Cardiac fibroblast (primary cell): ENCODE measurements around the gene UNC5B.

Experiments
- DNase-seq, 2 donors: peaks; one replicate each; pipeline versions ENCODE4 v3.0.0 to v3.0.0-alpha.2; 2010; ENCODE audit warnings: low read depth in 2 of 2
- H3K4me3 ChIP-seq, 2 donors: replicated peaks in 1 of 2; 1 replicate in 1 of 2; 2 replicates in 1 of 2; pipeline ENCODE4 v1.5.1; 2011; ENCODE audit warnings: low read depth in 2 of 2, low read length in 2 of 2, mild to moderate bottlenecking in 2 of 2, moderate library complexity in 1 of 2
- CTCF ChIP-seq: IDR thresholded peaks from one replicate; pipeline ENCODE4 v1.5.1; 2011; ENCODE audit warnings: low read depth, mild to moderate bottlenecking, low read length, inconsistent platforms

The UNC5B gene

DNA sequence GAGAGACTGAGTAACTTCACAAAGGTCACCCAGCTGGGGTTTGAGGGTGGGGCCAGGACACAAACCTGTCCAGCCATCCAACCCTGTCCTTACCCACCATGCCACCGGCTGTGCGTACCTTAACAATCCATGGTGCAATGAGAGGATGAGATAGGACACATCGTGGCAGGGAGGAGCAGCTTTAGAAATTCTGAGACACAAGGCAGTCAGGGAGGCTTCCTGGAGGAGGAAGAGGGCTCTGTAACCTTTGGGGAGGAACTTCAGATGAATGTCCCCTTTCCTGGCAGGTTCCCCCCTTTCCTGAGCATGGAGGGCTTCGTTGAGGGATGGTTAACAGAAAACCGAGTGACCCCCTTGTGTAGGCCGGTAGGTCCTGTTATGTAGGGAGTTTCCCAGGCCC is 71.0 kb downstream of the UNC5B start:
- no peak for DNase-seq
- TF ChIP-seq CTCF, result no peak
- H3K4me3 ChIP-seq, result no peak overlapping the region

GRCh38 chr10:71283876-71284275 is 71.5 kb downstream of the UNC5B start:
- no peak for DNase-seq
- TF ChIP-seq CTCF, result no peak
- H3K4me3 ChIP-seq, result no peak overlapping the region

- TF ChIP-seq CTCF, result no peak
- DNase-seq, result no peak
- no peak overlapping the region for H3K4me3 ChIP-seq
Observed at GRCh38 chr10:71284544-71285179, 72.3 kb downstream of the UNC5B start.

GRCh38 chr10:71285180-71285545 is 72.8 kb downstream of the UNC5B start:
- TF ChIP-seq CTCF, result peak; percentile 69
- no peak overlapping the region for H3K4me3 ChIP-seq
- peak; percentile 42 to 49 for DNase-seq

DNA sequence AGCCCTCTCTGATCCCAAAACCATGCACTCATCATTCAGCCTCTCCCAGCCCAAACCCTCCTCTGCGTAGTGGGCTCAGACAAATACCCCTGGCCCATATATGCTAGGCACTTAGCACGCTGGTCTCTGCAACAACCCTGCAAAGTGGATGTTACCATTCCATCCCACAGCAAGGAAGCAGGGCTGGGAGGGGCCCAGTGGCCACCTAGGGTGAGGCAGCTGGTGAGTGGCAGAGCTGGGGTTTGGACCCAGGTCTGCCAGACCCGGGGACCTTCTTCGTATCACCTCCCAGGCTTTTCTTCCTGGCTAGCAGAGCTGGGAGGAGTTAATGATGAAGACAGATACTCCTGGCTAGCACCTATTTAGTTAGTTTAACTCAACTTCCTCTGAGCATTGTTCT is 73.6 kb downstream of the UNC5B start:
- no peak overlapping the region for H3K4me3 ChIP-seq
- DNase-seq, result no peak
- TF ChIP-seq CTCF, result no peak

- TF ChIP-seq CTCF, result no peak
Observed at GRCh38 chr10:71286521-71287294, 74.3 kb downstream of the UNC5B start.

More at GRCh38 chr10:71286521-71287294, 74.3 kb downstream of the UNC5B start:
- no peak for DNase-seq
- no peak overlapping the region for H3K4me3 ChIP-seq
